Ovary (tissue), 9 donors: ENCODE measurements around the gene LRTM1. TPM values are rescaled to one million over a fixed set of nuclear protein-coding genes. Genes with fewer than 3 reads are reported as not detected.

Experiments
- DNase-seq, 5 donors: peaks; one replicate each; pipeline ENCODE4 v3.0.0-alpha.2; 2019 to 2020
- H3K27ac ChIP-seq, 2 donors: fragments of 200-600 bp; one replicate each; pipeline versions ENCODE4 v1.5.1 to v1.8.0; 2019 to 2022
- H3K27me3 ChIP-seq: fragments of 200-600 bp; one replicate; pipeline ENCODE4 v1.8.0; 2022
- H3K36me3 ChIP-seq: fragments of 200-600 bp; sonication (generic); one replicate; pipeline ENCODE4 v1.5.1; 2019
- H3K4me1 ChIP-seq: one replicate; pipeline ENCODE4 v1.8.1; 2013; ENCODE audit warnings: mild to moderate bottlenecking, moderate library complexity; ENCODE audit not compliant: insufficient read depth
- H3K4me3 ChIP-seq: fragments of 200-600 bp; sonication (generic); one replicate; pipeline ENCODE4 v1.5.1; 2017
- H3K9me3 ChIP-seq, 2 donors: fragments of 200-600 bp in 1 of 2; sonication (generic) in 1 of 2; one replicate each; pipeline versions ENCODE4 v1.5.1 to v1.8.1; 2013 to 2019; ENCODE audit warnings: mild to moderate bottlenecking in 1 of 2, moderate library complexity in 1 of 2
- EP300 ChIP-seq: sonication (generic); formaldehyde crosslinking; IDR thresholded peaks from one replicate; pipeline ENCODE4 v1.6.1; 2017; ENCODE audit warnings: antibody characterized with exemption
- POLR2A ChIP-seq: fragments of 450-650 bp; IDR thresholded peaks from one replicate; pipeline ENCODE4 v1.6.1; 2017; ENCODE audit warnings: antibody characterized with exemption, mild to moderate bottlenecking, moderate library complexity
- WGBS, 3 donors: extraction: QIAGEN DNeasy Blood & Tissue Kit in 1 of 3; methylation state at CpG; one replicate each; pipeline versions ENCODE4 v1.1.5 to v1.1.7; 2013 to 2017; 5-methylcytosine and 5-hydroxymethylcytosine counted together
- intact Hi-C, 4 donors: fragments of 100-400 bp; cut with DNase I; formaldehyde crosslinking; loops; one replicate each; pipeline versions ENCODE4 v1.11.0 to v1.15.1; 2022 to 2023
- polyA plus RNA-seq, 2 donors: library from polyadenylated mRNA; stranded (reverse); fragments of 200-250 nt in 1 of 2; fragments of 350-450 nt in 1 of 2; fragmentation: Illumina TruSeq in 1 of 2; extraction: RNeasy Lipid Tissue Mini Kit (QIAGEN cat#74804) in 1 of 2; gene quantifications; one replicate each; pipeline ENCODE4 v1.2.3, GENCODE V29; 2013 to 2014
- total RNA-seq, 7 donors: library from RNA; depleted of rRNA in 2 of 7; stranded (reverse); fragments of >200 nt in 2 of 7; fragmentation: NEBNext Ultra II Directional in 3 of 7; extraction: Animal tissue kit (Norgen Biotek cat#: 25700) in 3 of 7; gene quantifications; one replicate each; pipeline versions ENCODE4 v1.1.0 to v1.2.4, GENCODE V29; 2016 to 2023
- TF ChIP-seq, protein P1 (sequence below), 3 donors: fragments of 450-650 bp in 2 of 3; fragments of 200-600 bp in 1 of 3; IDR thresholded peaks; one replicate each; pipeline versions ENCODE4 v1.5.1 to v1.8.0; 2016 to 2022; ENCODE audit warnings: antibody characterized with exemption in 3 of 3, mild to moderate bottlenecking in 1 of 3
- donor health status: DM: no; HTN: no; CAD: no; lungs with moderate emphysema.
- donor health status: DM: no; HTN: no; CAD: no.
- donor health status: Bipolar disorder and iron deficiency.
- donor health status: DM: yes; HTN: yes; CAD: no.
- donor health status: DM: no; HTN: no; CAD: no.
- donor health status: DM: yes; HTN: yes; CAD: no.

The LRTM1 gene
- total and polyA plus RNA-seq, 9 donors: not detected

DNA sequence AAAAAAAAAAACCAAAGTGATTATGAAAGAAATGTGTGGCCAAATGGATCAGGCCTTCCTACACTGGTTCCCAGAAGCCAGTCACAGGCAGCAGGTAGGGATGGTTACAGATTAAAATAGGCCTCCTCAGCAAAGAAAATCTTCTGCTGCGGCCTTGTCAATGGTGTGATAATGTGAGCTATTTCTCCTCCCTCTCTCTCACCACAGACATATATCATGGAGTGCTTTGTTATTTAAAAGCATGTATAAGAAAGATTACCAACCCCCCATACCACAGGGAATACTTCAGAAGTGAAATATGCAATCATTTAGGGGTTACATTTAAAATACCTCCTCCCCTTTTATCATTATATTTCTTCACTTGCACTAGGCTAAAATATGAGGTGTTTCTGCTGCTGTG is 32.2 kb upstream of the LRTM1 start:
- H3K9me3 ChIP-seq: no peaks in the 10 kb centered on the region
- no peaks in the 10 kb centered on the region for H3K27me3 ChIP-seq
- H3K4me1 ChIP-seq: no peaks in the 10 kb centered on the region
- no peak for DNase-seq
- TF ChIP-seq, protein P1, sequence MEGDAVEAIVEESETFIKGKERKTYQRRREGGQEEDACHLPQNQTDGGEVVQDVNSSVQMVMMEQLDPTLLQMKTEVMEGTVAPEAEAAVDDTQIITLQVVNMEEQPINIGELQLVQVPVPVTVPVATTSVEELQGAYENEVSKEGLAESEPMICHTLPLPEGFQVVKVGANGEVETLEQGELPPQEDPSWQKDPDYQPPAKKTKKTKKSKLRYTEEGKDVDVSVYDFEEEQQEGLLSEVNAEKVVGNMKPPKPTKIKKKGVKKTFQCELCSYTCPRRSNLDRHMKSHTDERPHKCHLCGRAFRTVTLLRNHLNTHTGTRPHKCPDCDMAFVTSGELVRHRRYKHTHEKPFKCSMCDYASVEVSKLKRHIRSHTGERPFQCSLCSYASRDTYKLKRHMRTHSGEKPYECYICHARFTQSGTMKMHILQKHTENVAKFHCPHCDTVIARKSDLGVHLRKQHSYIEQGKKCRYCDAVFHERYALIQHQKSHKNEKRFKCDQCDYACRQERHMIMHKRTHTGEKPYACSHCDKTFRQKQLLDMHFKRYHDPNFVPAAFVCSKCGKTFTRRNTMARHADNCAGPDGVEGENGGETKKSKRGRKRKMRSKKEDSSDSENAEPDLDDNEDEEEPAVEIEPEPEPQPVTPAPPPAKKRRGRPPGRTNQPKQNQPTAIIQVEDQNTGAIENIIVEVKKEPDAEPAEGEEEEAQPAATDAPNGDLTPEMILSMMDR (IDR thresholded peaks at IDR 0.05): no peak
- TF ChIP-seq EP300 (no peak), POLR2A (no peak)
- intact Hi-C loops: loop anchor here in 1 of 4 donors (5.0 kb wide), 1 partner anchor 227 kb away; no protein-coding TSS in a partner anchor
- no peak overlapping the region for H3K27ac ChIP-seq
- 72 to 90% (median 81%) methylated on average over 1 of the region's 1 CpG for whole genome bisulfite sequencing, 3 donors
- no peak overlapping the region for H3K4me3 ChIP-seq
- no peaks in the 10 kb centered on the region for H3K36me3 ChIP-seq

DNA sequence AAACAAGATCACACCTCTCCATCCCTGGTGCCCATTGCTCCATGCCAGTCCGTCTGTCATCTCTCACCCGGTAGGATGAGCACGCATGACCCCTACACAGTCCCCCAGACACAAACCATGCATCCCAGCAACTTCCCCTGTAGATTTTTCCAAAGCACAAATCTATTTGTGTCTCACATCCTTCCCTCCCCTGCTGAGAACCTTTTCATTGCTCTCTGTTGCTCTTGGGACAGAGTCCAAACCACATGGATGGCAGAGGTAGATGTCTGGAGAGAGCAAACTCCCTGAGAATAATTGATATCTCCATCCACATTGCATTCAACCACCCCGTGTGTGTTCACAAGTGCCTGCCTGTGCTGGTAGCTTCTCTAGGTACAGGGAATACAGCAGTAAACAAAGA is 29.9 kb upstream of the LRTM1 start:
- Histone ChIP-seq H3K27me3 (no peaks in the 10 kb centered on the region), H3K9me3 (no peaks in the 10 kb centered on the region), H3K4me3 (no peak overlapping the region), H3K4me1 (no peaks in the 10 kb centered on the region), H3K27ac (no peak overlapping the region), H3K36me3 (no peaks in the 10 kb centered on the region)
- 84 to 89% (median 88%) methylated on average over 4 of the region's 4 CpGs for WGBS, 3 donors
- DNase-seq: no peak
- no peak for TF ChIP-seq EP300
- TF ChIP-seq POLR2A: no peak
- TF ChIP-seq, protein P1 (IDR thresholded peaks at IDR 0.05): no peak
- intact Hi-C loops: no loop called here

DNA sequence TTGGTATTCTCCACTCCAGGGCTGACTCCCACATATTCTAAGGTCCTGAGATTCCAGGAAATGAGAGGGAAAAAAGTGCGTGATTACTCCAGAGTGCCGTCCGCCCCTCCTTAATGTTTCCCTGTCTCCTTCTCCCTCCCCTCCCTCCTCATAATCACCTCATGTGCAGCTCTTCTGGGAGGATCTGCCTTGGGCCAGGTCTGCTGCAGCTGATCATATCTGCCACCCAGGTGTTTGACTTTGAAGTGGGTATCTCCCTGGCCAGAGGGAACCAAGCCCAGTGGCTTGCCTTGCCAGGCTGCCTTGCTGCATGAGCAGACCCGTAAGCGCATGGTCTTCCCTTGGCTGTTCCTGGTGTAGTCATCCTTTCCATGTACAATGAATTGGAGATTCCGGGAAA is 28.1 kb upstream of the LRTM1 start:
- intact Hi-C loops: no loop called here
- H3K27me3 ChIP-seq: no peaks in the 10 kb centered on the region
- H3K4me1 ChIP-seq: no peaks in the 10 kb centered on the region
- no peak for DNase-seq
- no peak overlapping the region for H3K4me3 ChIP-seq
- no peak overlapping the region for H3K27ac ChIP-seq
- 91 to 93% (median 92%) methylated on average over 6 of the region's 6 CpGs for WGBS, 3 donors
- H3K36me3 ChIP-seq: no peaks in the 10 kb centered on the region
- H3K9me3 ChIP-seq: no peaks in the 10 kb centered on the region
- TF ChIP-seq, protein P1 (IDR thresholded peaks at IDR 0.05): no peak
- TF ChIP-seq POLR2A (no peak), EP300 (no peak)

DNA sequence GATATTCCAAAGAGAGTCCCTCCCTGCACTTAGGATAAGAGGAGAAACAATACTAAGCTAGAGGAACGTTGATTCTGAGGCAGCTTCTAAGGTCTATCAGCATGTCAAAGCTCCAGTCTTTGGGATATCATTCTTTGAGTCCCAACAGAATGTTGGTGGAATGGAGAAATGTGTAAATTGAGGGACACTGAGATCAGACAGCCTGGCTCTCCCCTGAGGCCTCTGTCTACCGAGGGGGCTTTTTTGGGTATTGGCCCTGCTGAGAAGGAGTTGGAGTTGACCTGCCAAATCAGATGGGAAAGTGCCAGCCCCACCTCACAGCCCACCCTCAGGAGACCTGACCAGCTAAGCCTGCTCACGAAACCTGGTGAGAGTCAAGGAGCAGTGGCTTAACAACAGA is 27.6 kb upstream of the LRTM1 start:
- no peaks in the 10 kb centered on the region for H3K36me3 ChIP-seq
- DNase-seq: no peak
- 90 to 92% (median 92%) methylated on average over 3 of the region's 3 CpGs for WGBS, 3 donors
- no peak overlapping the region for H3K27ac ChIP-seq
- no peaks in the 10 kb centered on the region for H3K9me3 ChIP-seq
- H3K4me3 ChIP-seq: no peak overlapping the region
- intact Hi-C loops: no loop called here
- no peaks in the 10 kb centered on the region for H3K4me1 ChIP-seq
- no peaks in the 10 kb centered on the region for H3K27me3 ChIP-seq
- TF ChIP-seq POLR2A (no peak), EP300 (no peak)
- TF ChIP-seq, protein P1 (IDR thresholded peaks at IDR 0.05): no peak
